SJSA1 (cell line): ENCODE data around the gene MARK2. TPM values are rescaled to one million over a fixed set of nuclear protein-coding genes. Genes with fewer than 3 reads are reported as not detected.
"Not testable (repeated sequence)": the region's sequence is repeated elsewhere in the genome, so short reads cannot be mapped to it uniquely, and the experiment has no call there.

Experiments used
- DNase-seq, 2 experiments: peaks; one replicate each; pipeline ENCODE4 v3.0.0-alpha.2; 2015 to 2020; ENCODE audit warnings: low spot score in 2 of 2, low read depth in 1 of 2
- H3K27ac ChIP-seq: fragments of 250-450 bp; sonication (Bioruptor Pico); 2 replicates; pipeline ENCODE4 v1.5.1; 2020; ENCODE audit warnings: mild to moderate bottlenecking, moderate library complexity
- H3K27me3 ChIP-seq: fragments of 250-450 bp; sonication (Bioruptor Pico); replicated peaks from 2 replicates; pipeline ENCODE4 v1.5.1; 2020; ENCODE audit warnings: mild to moderate bottlenecking, moderate library complexity
- H3K36me3 ChIP-seq: fragments of 250-450 bp; sonication (Bioruptor Pico); 2 replicates; pipeline ENCODE4 v1.5.1; 2020; ENCODE audit warnings: mild to moderate bottlenecking
- H3K4me1 ChIP-seq: fragments of 250-450 bp; sonication (Bioruptor Pico); replicated peaks from 2 replicates; pipeline ENCODE4 v1.6.1; 2021; ENCODE audit warnings: mild to moderate bottlenecking
- H3K4me3 ChIP-seq: fragments of 250-450 bp; sonication (Bioruptor Pico); 2 replicates; pipeline ENCODE4 v1.5.1; 2020; ENCODE audit warnings: mild to moderate bottlenecking
- H3K9me3 ChIP-seq: fragments of 250-450 bp; sonication (Bioruptor Pico); replicated peaks from 2 replicates; pipeline ENCODE4 v1.5.1; 2020; ENCODE audit warnings: mild to moderate bottlenecking
- total RNA-seq: library from RNA; depleted of rRNA; stranded (reverse); fragments of >200 nt; shearing (Covaris generic); gene quantifications from 2 replicates; pipeline ENCODE4 v1.2.3, GENCODE V29; 2014

Gene MARK2
- total RNA-seq, 1 experiment from 2014 or later = 29.6 TPM

GRCh38 chr11:63851364-63851763 is 12.5 kb downstream of the MARK2 start:
- Histone ChIP-seq H3K27me3 (no peaks in the 10 kb centered on the region), H3K9me3 (no peaks in the 10 kb centered on the region), H3K4me1 (no peaks in the 10 kb centered on the region; the same call in 1 of the 2 replicates), H3K27ac (no peak overlapping the region), H3K36me3 (peaks cover 50% of the 10 kb centered on the region), H3K4me3 (no peak overlapping the region)
- no peak for DNase-seq

GRCh38 chr11:63853476-63853875 is 14.6 kb downstream of the MARK2 start:
- Histone ChIP-seq H3K27ac (no peak overlapping the region), H3K27me3 (no peaks in the 10 kb centered on the region), H3K4me3 (no peak overlapping the region), H3K36me3 (peaks cover 43% of the 10 kb centered on the region), H3K4me1 (no peaks in the 10 kb centered on the region; the same call in 1 of the 2 replicates), H3K9me3 (no peaks in the 10 kb centered on the region)
- DNase-seq = no peak

DNA sequence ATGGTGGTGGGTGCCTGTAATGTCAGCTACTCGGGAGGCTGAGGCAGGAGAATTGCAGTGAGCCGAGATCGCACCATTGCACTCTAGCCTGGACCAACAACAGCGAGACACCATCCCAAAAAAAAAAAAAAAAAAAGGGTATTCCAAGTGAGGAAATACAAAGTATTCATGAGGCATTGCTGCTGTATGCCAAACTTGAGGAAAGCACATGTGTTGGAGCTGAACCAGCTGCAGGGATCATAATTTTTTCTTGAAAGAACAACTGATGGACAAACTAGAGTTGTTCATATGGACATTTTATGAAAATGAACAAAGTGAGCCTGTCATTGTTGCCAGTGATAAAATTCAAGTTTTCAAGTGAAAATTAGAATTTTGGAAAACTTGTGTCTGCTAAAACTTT is 15.8 kb downstream of the MARK2 start:
- DNase-seq = no peak
- peaks cover 34% of the 10 kb centered on the region for H3K36me3 ChIP-seq
- H3K4me1 ChIP-seq = no peaks in the 10 kb centered on the region; the same call in 1 of the 2 replicates
- H3K4me3 ChIP-seq = no peak overlapping the region
- H3K27me3 ChIP-seq = no peaks in the 10 kb centered on the region
- no peaks in the 10 kb centered on the region for H3K9me3 ChIP-seq
- H3K27ac ChIP-seq = no peak overlapping the region

DNA sequence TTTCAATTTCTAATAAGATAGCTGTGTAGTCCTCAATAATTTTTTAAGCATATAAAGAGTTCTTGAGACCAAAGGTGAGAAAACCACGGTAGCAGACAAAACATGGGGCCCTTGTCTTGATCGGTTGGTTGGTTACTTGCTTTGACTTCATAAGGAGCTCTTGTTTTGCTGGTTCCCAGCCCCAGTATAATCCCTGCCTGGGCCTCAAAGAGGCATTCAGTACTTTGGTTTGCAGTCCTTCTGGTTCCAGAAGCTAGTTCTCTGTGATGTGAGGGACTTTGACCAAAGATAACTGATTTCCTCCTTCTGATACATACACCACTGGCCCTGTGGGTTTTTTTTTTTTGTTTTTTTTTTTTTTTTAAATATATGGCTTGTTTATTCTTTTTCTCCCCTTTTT is 17.1 kb downstream of the MARK2 start:
- Histone ChIP-seq H3K4me1 (no peaks in the 10 kb centered on the region; the same call in 1 of the 2 replicates), H3K36me3 (peaks cover 31% of the 10 kb centered on the region), H3K4me3 (no peak overlapping the region), H3K27ac (no peak overlapping the region), H3K9me3 (no peaks in the 10 kb centered on the region), H3K27me3 (no peaks in the 10 kb centered on the region)
- DNase-seq = no peak

DNA sequence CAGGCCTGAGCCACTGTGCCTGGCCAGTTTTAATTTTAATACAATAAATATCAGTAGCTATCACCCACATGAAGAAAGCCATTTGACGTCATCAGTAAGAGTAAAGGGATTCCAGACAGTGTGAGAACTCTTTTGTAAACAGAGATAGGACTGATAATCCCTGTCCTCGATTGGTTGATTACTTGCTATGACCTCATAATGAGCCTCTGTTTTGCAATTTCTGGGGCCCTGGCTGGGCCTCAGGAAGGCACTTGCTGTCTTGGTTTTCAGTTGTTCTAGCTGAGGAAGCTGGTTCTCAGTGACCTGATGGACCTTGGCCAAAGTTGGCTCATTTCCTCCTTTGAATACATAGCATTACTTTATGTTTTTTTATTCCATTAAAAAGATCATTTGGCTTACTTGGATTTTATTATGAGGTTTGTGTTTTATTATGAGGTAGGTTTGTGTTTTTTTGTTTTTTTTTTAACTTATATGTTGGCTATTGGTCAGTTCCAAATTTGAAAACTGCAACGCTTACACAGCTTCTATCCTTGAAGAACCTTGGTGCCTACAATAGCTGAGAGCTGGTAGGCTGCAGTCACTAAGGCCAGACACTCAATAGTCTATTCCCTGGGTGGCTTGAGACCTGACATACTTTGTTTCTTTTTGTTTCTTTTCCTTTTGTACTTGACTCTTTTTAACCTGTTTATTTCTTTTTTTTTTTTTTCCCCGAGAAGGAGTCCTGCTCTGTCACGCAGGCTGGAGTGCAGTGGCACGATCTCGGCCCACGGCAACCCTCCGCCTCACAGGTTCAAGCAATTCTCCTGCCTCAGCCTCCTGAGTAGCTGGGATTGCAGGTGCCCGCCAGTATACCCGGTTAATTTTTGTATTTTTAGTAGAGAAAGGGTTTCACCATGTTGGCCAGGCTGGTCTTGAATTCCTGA is 20.0 kb downstream of the MARK2 start:
- Histone ChIP-seq H3K27me3 (no peaks in the 10 kb centered on the region), H3K27ac (no peak overlapping the region), H3K9me3 (no peaks in the 10 kb centered on the region), H3K36me3 (peaks cover 29% of the 10 kb centered on the region), H3K4me3 (no peak overlapping the region), H3K4me1 (no peaks in the 10 kb centered on the region)
- no peak for DNase-seq

DNA sequence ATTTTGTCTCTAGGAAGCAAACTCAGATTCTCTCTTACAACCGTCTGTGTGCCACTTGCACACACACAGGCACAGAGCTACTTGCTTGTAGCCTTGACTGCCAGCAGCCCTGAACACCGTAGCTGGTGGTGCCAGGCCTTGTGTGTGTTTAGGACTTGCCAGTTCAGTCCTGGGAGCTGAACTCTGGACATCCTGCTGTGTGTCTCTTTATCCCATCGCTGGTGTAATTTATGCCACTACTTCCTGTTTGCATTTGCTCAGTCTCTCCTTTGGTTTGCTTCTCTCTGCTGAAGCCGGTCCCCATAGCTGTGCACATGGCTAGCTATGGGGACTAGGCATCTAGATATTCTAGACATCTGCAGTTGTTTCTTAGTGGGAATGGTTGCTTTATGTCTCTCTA is 24.0 kb downstream of the MARK2 start:
- H3K36me3 ChIP-seq = peaks cover 59% of the 10 kb centered on the region
- no peaks in the 10 kb centered on the region for H3K4me1 ChIP-seq
- no peak for DNase-seq
- H3K9me3 ChIP-seq = no peaks in the 10 kb centered on the region
- no peak overlapping the region for H3K27ac ChIP-seq
- no peak overlapping the region for H3K4me3 ChIP-seq
- H3K27me3 ChIP-seq = no peaks in the 10 kb centered on the region

DNA sequence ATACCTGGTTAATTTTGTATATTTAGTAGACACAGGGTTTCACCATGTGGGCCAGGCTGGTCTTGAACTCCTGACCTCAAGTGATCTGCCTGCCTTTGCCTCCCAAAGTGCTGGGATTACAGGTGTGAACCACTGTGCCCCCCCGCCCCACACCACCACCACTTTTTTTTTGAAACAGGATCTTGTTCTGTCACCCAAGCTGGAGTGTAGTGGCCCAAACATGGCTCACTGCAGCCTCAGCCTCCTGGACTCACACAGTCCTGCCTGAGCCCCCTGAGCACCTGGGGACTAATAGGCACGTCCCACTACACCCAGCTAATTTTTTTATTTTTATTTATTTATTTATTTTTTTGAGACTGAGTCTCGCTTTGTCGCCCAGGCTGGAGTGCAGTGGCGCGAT is 24.7 kb downstream of the MARK2 start:
- not testable (repeated sequence) for H3K27ac ChIP-seq, H3K9me3 ChIP-seq, H3K27me3 ChIP-seq, DNase-seq, H3K4me3 ChIP-seq, H3K4me1 ChIP-seq
- peaks cover 63% of the 10 kb centered on the region for H3K36me3 ChIP-seq

DNA sequence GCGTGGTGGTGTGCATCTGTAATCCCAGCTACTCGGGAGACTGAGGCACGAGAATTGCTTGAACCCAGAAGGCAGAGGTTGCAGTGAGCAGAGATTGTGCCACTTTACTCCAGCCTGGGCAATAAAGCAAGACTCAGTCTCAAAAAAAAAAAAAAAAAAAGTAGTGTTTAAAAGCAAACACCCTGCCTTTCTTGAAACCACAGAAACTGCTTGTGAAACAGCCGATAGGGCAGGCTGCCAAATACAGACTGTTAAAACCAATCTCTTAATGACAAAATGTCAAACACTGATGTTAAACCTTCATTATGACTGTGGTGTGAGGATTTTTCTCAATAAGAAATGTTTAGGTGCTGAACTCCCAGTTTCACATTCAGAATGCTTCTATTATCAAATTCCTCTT is 27.3 kb downstream of the MARK2 start:
- no peak overlapping the region for H3K4me3 ChIP-seq
- H3K4me1 ChIP-seq = no peaks in the 10 kb centered on the region
- DNase-seq = no peak
- no peak overlapping the region for H3K27ac ChIP-seq
- no peaks in the 10 kb centered on the region for H3K9me3 ChIP-seq
- peaks cover 70% of the 10 kb centered on the region for H3K36me3 ChIP-seq
- H3K27me3 ChIP-seq = no peaks in the 10 kb centered on the region

GRCh38 chr11:63867511-63867910 is 28.6 kb downstream of the MARK2 start:
- no peak for DNase-seq
- Histone ChIP-seq H3K4me1 (peaks cover 5% of the 10 kb centered on the region), H3K4me3 (no peak overlapping the region), H3K27ac (no peak overlapping the region), H3K36me3 (peaks cover 63% of the 10 kb centered on the region), H3K27me3 (no peaks in the 10 kb centered on the region), H3K9me3 (no peaks in the 10 kb centered on the region)

- Histone ChIP-seq H3K27me3 (no peaks in the 10 kb centered on the region), H3K9me3 (no peaks in the 10 kb centered on the region), H3K36me3 (peaks cover 56% of the 10 kb centered on the region), H3K4me1 (peaks cover 5% of the 10 kb centered on the region), H3K27ac (no peak overlapping the region), H3K4me3 (no peak overlapping the region)
- no peak for DNase-seq
Measured at GRCh38 chr11:63868399-63869064, 29.6 kb downstream of the MARK2 start.

DNA sequence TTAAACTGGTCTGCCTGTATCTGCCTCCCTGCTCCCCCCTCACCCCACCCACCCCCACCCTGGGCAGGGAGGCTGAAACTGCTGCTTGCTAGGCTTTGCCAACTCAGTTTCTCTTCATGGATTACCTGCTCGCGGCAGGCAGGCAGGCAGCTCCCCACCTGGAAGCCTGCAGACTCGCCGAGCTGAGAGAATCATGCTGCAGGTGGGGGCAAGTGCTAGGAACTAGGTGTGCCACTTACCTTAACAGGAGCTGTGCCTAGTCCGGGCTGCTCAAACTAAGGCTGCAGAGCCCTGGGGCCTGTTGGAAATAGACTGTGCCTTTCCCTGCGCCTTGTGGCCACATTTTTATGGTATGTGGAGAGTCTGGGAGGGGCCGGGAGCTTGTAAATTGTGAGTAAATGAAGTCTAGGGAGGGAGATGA is 30.3 kb downstream of the MARK2 start:
- no peak overlapping the region for H3K27ac ChIP-seq
- peaks cover 5% of the 10 kb centered on the region for H3K4me1 ChIP-seq
- no peak overlapping the region for H3K4me3 ChIP-seq
- peaks cover 52% of the 10 kb centered on the region for H3K36me3 ChIP-seq
- H3K27me3 ChIP-seq = no peaks in the 10 kb centered on the region
- DNase-seq = no peak
- H3K9me3 ChIP-seq = no peaks in the 10 kb centered on the region

DNA sequence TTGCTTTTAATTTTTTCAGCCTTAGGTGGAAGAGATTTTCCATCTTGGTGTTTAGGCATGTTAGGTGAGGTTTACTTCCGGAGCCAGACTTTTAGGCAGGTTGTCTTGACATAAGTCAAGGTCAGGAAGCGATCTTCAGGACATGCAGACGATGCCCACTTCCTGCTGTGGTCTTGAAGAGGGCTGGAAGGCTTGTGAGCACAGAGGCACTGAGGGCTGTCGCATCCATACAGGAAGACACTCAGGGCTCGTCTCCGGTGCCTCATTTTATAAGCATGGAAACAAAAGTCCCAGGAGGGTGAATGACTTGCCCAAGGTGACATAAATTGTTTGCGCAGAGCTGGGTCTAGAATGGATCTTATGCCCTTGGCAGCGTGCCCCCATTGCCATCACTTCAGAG is 30.8 kb downstream of the MARK2 start:
- Histone ChIP-seq H3K4me3 (no peak overlapping the region), H3K27ac (no peak overlapping the region), H3K4me1 (peaks cover 5% of the 10 kb centered on the region), H3K27me3 (no peaks in the 10 kb centered on the region), H3K36me3 (peaks cover 47% of the 10 kb centered on the region), H3K9me3 (no peaks in the 10 kb centered on the region)
- DNase-seq = no peak

DNA sequence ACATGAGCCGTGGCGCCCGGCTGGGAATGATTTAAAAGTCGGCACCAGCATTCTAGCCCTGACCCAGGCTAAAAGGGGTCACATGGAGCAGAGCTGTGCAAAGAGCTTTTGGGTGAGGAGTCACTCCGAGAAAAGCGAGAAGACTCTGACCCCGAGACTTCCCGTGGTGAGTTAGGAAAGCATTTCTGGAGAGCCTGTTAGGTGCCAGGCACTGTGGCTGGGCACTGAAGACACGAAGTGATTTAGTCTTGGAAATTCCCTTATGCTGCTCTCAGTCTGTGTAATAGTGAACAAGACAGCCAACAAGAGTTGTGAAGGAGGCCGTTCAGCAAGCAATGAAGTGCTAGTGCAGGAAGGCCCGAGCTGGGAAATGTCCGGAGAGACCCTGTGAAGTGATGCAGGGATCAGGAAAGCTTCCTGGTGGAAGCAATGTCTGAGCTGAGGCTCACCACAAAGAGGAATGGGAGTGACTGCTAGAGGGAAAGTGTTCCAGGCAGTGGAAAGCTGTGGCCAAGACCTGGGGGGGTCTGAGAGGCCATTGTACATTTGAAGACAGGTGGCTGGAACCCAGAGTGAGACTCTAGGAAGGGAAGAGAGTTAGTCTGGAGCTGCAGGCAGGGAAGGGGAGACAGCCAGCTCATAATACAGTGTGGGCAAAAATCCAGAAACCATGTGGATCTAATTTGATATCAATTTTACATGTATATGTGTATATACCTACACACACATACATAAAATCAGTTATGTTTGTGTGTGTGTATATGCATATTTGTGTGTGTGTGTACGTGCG is 31.6 kb downstream of the MARK2 start:
- Histone ChIP-seq H3K27me3 (no peaks in the 10 kb centered on the region), H3K4me3 (no peak overlapping the region), H3K9me3 (no peaks in the 10 kb centered on the region), H3K4me1 (peaks cover 5% of the 10 kb centered on the region), H3K27ac (no peak overlapping the region), H3K36me3 (peaks cover 42% of the 10 kb centered on the region)
- no peak for DNase-seq
